ENCODE measurements around the gene HSFX2. TPM values are rescaled to one million over a fixed set of nuclear protein-coding genes. Genes with fewer than 3 reads are reported as not detected.

Gene HSFX2
- total and polyA plus RNA-seq, 2 of the 13 experiments (the other 11 are each of a cell fraction or from before 2014, with no cell fraction given), result 0.13 TPM; not detected in 1

DNA sequence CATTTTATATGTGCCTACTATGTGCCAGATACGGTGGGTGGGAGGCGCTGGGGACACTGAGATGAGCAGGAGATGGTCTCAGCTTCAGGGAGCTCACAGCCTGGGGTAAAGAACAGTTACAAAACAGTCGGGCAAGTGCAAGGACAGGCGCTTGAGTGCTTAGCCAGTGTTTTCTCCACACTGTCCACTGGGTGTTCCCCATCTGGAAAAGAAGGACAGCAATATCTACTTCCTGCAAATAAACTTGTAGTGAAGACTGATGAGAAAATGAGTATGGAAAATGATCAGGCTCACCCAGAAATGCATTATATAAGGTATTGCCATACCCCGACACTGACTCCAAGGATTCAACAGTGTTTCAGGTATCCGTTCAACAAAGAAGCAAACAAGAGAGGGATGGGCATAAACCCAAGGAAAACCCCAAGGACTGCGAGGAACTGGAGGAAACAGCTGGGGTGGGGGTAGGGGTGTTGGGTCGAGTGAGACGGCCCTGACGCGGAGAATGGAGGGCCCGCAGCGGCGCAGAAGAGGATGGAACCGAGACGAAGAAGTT lies 35.6 kb upstream of the HSFX2 start:
- ATAC-seq (peak; percentile 89), DNase-seq (ENCODE audit: low spot score) (peak; percentile 18), FAIRE-seq (peak; percentile 88)
- Histone ChIP-seq H3K27ac (ENCODE audit: extremely low read length, insufficient read depth, low read length) (no peak overlapping the region), H3K79me2 (ENCODE audit: insufficient read depth, low read length) (no peaks in the 10 kb centered on the region), H3K4me3 (replicated peaks in 1 of 3; ENCODE audit: insufficient read depth in 1 of 3, low read depth in 2 of 3, low read length in 3 of 3) (peak overlapping the region; percentile 65 to 76 (median 66)), H3K9me3 (ENCODE audit: low read length) (no peaks in the 10 kb centered on the region), H3K36me3 (replicated peaks in 1 of 2; ENCODE audit: control insufficient read depth in 1 of 2, insufficient read depth in 2 of 2, low read length in 2 of 2) (no peaks in the 10 kb centered on the region), H3K27me3 (ENCODE audit: control insufficient read depth in 1 of 2, insufficient read depth in 2 of 2, low read length in 2 of 2) (peaks cover 0 to 2% of the 10 kb centered on the region in 2 experiments; a peak in 1 of 5 replicates), H2AFZ (ENCODE audit: low read length) (no peak overlapping the region), H3K9ac (ENCODE audit: insufficient read depth, low read depth, low read length) (peak overlapping the region; percentile 68), H3K4me2 (ENCODE audit: low read depth, low read length) (peak overlapping the region; percentile 81), H3K4me1 (ENCODE audit: insufficient read depth, low read length) (peaks cover 34% of the 10 kb centered on the region), H4K20me1 (ENCODE audit: insufficient read depth, low read length) (no peaks in the 10 kb centered on the region)
- TF ChIP-seq ZNF557 (CRISPR knock-in tag; IDR thresholded peaks at IDR 0.05) (no peak), AGO2 (optimal IDR thresholded peaks at IDR 0.05; ENCODE audit: low read depth, low read length) (no peak), ELF3 (CRISPR knock-in tag; IDR thresholded peaks at IDR 0.05) (no peak), MTA1 (CRISPR knock-in tag; IDR thresholded peaks at IDR 0.05; ENCODE audit: borderline replicate concordance) (no peak), ZNF234 (CRISPR knock-in tag; conservative IDR thresholded peaks at IDR 0.05) (no peak), ZNF572 (CRISPR knock-in tag; IDR thresholded peaks at IDR 0.05) (no peak), ZNF792 (CRISPR knock-in tag; IDR thresholded peaks at IDR 0.05) (no peak), ZNF614 (CRISPR knock-in tag; IDR thresholded peaks at IDR 0.05; ENCODE audit: borderline replicate concordance) (no peak), ARNT2 (CRISPR knock-in tag; IDR thresholded peaks at IDR 0.05; ENCODE audit: low read depth) (no peak), ZNF564 (CRISPR knock-in tag; IDR thresholded peaks at IDR 0.05) (peak; percentile 98), RFXAP (CRISPR knock-in tag; IDR thresholded peaks at IDR 0.05; ENCODE audit: borderline replicate concordance) (no peak)
- TF ChIP-seq, protein P1, sequence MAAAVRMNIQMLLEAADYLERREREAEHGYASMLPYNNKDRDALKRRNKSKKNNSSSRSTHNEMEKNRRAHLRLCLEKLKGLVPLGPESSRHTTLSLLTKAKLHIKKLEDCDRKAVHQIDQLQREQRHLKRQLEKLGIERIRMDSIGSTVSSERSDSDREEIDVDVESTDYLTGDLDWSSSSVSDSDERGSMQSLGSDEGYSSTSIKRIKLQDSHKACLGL (CRISPR knock-in tag; IDR thresholded peaks at IDR 0.05), result no peak
- TF ChIP-seq, protein P2, sequence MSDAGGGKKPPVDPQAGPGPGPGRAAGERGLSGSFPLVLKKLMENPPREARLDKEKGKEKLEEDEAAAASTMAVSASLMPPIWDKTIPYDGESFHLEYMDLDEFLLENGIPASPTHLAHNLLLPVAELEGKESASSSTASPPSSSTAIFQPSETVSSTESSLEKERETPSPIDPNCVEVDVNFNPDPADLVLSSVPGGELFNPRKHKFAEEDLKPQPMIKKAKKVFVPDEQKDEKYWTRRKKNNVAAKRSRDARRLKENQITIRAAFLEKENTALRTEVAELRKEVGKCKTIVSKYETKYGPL (CRISPR knock-in tag; IDR thresholded peaks at IDR 0.05), result no peak
- TF ChIP-seq, protein P3, sequence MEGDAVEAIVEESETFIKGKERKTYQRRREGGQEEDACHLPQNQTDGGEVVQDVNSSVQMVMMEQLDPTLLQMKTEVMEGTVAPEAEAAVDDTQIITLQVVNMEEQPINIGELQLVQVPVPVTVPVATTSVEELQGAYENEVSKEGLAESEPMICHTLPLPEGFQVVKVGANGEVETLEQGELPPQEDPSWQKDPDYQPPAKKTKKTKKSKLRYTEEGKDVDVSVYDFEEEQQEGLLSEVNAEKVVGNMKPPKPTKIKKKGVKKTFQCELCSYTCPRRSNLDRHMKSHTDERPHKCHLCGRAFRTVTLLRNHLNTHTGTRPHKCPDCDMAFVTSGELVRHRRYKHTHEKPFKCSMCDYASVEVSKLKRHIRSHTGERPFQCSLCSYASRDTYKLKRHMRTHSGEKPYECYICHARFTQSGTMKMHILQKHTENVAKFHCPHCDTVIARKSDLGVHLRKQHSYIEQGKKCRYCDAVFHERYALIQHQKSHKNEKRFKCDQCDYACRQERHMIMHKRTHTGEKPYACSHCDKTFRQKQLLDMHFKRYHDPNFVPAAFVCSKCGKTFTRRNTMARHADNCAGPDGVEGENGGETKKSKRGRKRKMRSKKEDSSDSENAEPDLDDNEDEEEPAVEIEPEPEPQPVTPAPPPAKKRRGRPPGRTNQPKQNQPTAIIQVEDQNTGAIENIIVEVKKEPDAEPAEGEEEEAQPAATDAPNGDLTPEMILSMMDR (CRISPR knock-in tag; IDR thresholded peaks at IDR 0.05), result 0 out of 2 replicates have a peak, but pooled peaks have one; percentile 10
- TF ChIP-seq, protein P4, sequence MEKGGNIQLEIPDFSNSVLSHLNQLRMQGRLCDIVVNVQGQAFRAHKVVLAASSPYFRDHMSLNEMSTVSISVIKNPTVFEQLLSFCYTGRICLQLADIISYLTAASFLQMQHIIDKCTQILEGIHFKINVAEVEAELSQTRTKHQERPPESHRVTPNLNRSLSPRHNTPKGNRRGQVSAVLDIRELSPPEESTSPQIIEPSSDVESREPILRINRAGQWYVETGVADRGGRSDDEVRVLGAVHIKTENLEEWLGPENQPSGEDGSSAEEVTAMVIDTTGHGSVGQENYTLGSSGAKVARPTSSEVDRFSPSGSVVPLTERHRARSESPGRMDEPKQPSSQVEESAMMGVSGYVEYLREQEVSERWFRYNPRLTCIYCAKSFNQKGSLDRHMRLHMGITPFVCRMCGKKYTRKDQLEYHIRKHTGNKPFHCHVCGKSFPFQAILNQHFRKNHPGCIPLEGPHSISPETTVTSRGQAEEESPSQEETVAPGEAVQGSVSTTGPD (CRISPR knock-in tag; IDR thresholded peaks at IDR 0.05), result no peak
- in situ Hi-C loops (cut with HindIII; ENCODE audit: extremely low pct_ligation_motif_present, low pct_unique_long_range_greater_than_20kb) (no loop called here), intact Hi-C loops (cut with micrococcal nuclease; ENCODE audit: unreplicated experiment) (no loop called here)
- ChIA-PET CTCF (ENCODE audit: low intra/inter-chr PET ratio, low total read pairs) (no interaction called here), POLR2A (no interaction called here)
- no TSS peak for BruUV-seq (replicated peaks)
- WGBS (ENCODE audit: low lambda C conversion rate), result 0% methylated on average over 12 of the region's 16 CpGs
